Ascending aorta (tissue), 2 donors: ENCODE data around the gene CACNA1G. TPM values are rescaled to one million over a fixed set of nuclear protein-coding genes. Genes with fewer than 3 reads are reported as not detected.

ENCODE experiments used
- DNase-seq, 2 donors: peaks; one replicate each; pipeline ENCODE4 v3.0.0-alpha.2; 2019; ENCODE audit warnings: low spot score in 2 of 2
- H3K27ac ChIP-seq, 2 donors: fragments of 200-600 bp; sonication (generic); one replicate each; pipeline ENCODE4 v1.5.1; 2016 to 2017; ENCODE audit warnings: mild to moderate bottlenecking in 1 of 2
- H3K27me3 ChIP-seq: fragments of 200-600 bp; sonication (generic); one replicate; pipeline ENCODE4 v1.5.1; 2017
- H3K36me3 ChIP-seq, 2 donors: fragments of 200-600 bp; sonication (generic); one replicate each; pipeline ENCODE4 v1.5.1; 2016
- H3K4me1 ChIP-seq, 2 donors: fragments of 200-600 bp; sonication (generic); one replicate each; pipeline ENCODE4 v1.5.1; 2016 to 2017; ENCODE audit warnings: mild to moderate bottlenecking in 1 of 2
- H3K4me3 ChIP-seq, 2 donors: fragments of 200-600 bp; sonication (generic); one replicate each; pipeline ENCODE4 v1.5.1; 2016 to 2017; ENCODE audit warnings: mild to moderate bottlenecking in 1 of 2
- H3K9me3 ChIP-seq, 2 donors: fragments of 200-600 bp; sonication (generic); one replicate each; pipeline ENCODE4 v1.5.1; 2016
- intact Hi-C: fragments of 100-400 bp; cut with DNase I; formaldehyde crosslinking; loops from one replicate; pipeline ENCODE4 v1.15.1; 2023
- total RNA-seq: library from RNA; depleted of rRNA; stranded (reverse); fragments of >200 nt; gene quantifications from one replicate; pipeline ENCODE4 v1.1.0, GENCODE V29; 2016
- TF ChIP-seq, protein P1 (sequence below), 3 experiments: fragments of 200-600 bp in 2 of 3; fragments of 450-650 bp in 1 of 3; sonication (generic) in 2 of 3; IDR thresholded peaks; one replicate each; pipeline ENCODE4 v1.5.1; 2016 to 2019; ENCODE audit warnings: antibody characterized with exemption in 3 of 3, mild to moderate bottlenecking in 1 of 3, moderate library complexity in 1 of 3

Gene CACNA1G
- total RNA-seq, 1 donor from 2014 or later = 1.2 TPM

DNA sequence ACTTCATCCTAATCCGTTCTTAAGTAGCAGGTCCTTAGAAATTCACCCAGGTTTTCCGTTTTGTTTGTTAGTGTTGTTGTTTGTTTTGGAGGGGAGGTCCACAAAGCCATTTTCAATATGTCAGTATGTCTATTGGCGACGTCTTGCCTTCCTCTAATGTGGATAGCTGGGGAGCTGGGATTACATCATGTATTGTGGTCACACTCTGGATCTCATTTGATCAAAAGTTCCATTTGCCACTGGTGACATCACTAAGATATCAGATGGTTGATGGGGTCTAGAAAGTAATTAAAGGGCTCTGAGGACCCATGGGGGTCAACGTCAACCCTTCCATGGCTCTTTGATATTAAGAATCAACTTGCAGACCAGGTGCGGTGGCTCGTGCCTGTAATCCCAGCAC lies 30.7 kb upstream of the CACNA1G start:
- Histone ChIP-seq H3K4me3 (no peak overlapping the region), H3K4me1 (peaks cover 0 to 8% of the 10 kb centered on the region in 2 donors), H3K27me3 (peaks cover 11% of the 10 kb centered on the region), H3K36me3 (no peaks in the 10 kb centered on the region), H3K27ac (no peak overlapping the region), H3K9me3 (no peaks in the 10 kb centered on the region)
- TF ChIP-seq, protein P1, sequence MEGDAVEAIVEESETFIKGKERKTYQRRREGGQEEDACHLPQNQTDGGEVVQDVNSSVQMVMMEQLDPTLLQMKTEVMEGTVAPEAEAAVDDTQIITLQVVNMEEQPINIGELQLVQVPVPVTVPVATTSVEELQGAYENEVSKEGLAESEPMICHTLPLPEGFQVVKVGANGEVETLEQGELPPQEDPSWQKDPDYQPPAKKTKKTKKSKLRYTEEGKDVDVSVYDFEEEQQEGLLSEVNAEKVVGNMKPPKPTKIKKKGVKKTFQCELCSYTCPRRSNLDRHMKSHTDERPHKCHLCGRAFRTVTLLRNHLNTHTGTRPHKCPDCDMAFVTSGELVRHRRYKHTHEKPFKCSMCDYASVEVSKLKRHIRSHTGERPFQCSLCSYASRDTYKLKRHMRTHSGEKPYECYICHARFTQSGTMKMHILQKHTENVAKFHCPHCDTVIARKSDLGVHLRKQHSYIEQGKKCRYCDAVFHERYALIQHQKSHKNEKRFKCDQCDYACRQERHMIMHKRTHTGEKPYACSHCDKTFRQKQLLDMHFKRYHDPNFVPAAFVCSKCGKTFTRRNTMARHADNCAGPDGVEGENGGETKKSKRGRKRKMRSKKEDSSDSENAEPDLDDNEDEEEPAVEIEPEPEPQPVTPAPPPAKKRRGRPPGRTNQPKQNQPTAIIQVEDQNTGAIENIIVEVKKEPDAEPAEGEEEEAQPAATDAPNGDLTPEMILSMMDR (IDR thresholded peaks at IDR 0.05) = no peak
- no peak for DNase-seq
- intact Hi-C loops = no loop called here

DNA sequence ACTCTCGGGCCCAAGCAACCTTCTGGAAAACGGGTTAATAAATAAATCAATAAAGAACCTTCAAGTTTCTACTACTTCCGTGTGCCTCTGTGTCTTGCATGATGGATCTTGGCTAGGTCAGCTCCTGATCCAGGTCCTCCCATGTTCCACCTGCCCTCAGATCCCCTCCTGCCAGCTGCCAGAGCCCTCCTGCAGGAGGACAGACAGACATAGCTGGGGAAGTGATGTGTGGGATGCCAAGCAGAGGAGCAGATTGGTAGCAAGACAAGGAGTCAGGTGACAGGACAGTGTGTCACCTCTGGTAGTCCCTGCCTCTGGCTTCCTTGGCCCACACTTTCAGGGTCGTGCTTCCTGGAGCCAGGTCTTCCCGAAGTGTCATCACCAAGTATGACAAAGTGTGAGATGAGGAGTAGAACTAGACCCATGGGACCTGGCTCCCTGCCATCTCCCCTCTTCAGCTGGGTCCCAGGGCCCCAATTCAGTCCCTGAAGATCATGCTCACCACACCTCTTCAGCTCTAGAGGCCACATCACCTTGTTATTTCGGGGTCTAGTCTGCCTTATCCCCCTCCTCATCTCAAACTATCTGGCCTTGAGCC lies 29.0 kb upstream of the CACNA1G start:
- intact Hi-C loops = no loop called here
- no peaks in the 10 kb centered on the region for H3K36me3 ChIP-seq
- no peak for DNase-seq
- TF ChIP-seq, protein P1 (IDR thresholded peaks at IDR 0.05) = no peak
- no peak overlapping the region for H3K27ac ChIP-seq
- peaks cover 11% of the 10 kb centered on the region for H3K27me3 ChIP-seq
- H3K4me1 ChIP-seq = peaks cover 0 to 8% of the 10 kb centered on the region in 2 donors
- H3K4me3 ChIP-seq = no peak overlapping the region
- H3K9me3 ChIP-seq = no peaks in the 10 kb centered on the region

DNA sequence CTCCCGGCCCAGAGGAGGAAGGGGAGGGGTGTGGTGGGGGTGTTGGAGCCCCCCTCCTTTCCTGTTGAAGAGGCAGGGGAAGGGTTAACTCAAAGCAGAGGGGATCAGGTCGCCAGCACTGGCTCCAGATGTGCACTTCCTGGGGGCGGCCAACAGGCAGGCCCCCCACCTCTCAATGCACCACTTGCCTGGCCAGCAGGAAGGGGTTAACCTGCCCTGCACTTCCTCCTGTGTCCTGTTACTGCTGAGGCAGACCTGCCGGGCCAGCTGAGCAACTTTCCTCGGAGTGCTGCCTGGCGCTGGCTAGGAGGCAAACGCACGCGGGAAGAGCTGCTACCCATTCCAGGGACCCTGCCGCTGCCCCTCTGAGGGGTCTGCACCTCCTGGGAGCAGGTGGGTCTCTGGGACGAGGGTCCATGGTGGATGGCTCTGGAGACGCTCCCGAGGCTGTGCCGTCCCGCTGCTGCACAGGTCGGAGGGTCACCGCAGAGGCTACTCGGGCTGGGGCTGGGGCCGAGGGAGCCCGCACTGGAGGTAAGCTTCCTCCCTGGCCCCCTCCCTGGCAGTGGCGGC lies 28.0 kb upstream of the CACNA1G start, which contains the start of gene EPN3:
TSS of gene EPN3 (plus strand) at position 284 of the 573 bp plus-strand sequence. CDS start 3,822 bp downstream, outside the sequence.
- no peaks in the 10 kb centered on the region for H3K36me3 ChIP-seq
- H3K9me3 ChIP-seq = no peaks in the 10 kb centered on the region
- DNase-seq = no peak
- peaks cover 0 to 8% of the 10 kb centered on the region in 2 donors for H3K4me1 ChIP-seq
- TF ChIP-seq, protein P1 (IDR thresholded peaks at IDR 0.05) = no peak
- peaks cover 11% of the 10 kb centered on the region for H3K27me3 ChIP-seq
- peak within 1 kb of the TSS in 1 of 2 donors; percentile 39 for H3K4me3 ChIP-seq
- intact Hi-C loops = no loop called here
- no peak within 1 kb of the TSS for H3K27ac ChIP-seq

DNA sequence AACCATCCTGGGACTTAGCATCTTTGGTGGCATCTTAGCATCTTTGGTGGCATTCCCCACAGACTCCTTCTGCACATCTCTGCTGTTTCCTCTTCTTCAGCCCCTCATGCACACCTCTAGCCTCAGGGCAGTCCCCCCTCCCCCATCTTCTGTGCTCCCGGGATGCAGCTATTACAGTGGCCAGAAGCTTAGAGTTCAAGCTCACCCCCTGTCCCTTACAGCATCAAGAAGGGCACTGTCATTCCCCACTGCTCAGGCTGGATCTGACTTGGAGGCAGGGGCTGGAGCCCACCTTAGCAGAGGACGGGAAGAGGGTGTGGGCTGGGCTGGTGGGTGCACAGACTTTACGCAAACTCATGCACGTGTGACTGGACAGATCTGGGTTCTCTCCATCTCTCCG lies 27.3 kb upstream of the CACNA1G start:
- no peak overlapping the region for H3K4me3 ChIP-seq
- H3K4me1 ChIP-seq = peaks cover 0 to 8% of the 10 kb centered on the region in 2 donors
- no peaks in the 10 kb centered on the region for H3K9me3 ChIP-seq
- H3K27me3 ChIP-seq = peaks cover 11% of the 10 kb centered on the region
- no peak overlapping the region for H3K27ac ChIP-seq
- TF ChIP-seq, protein P1 (IDR thresholded peaks at IDR 0.05) = no peak
- no peak for DNase-seq
- intact Hi-C loops = no loop called here
- no peaks in the 10 kb centered on the region for H3K36me3 ChIP-seq

DNA sequence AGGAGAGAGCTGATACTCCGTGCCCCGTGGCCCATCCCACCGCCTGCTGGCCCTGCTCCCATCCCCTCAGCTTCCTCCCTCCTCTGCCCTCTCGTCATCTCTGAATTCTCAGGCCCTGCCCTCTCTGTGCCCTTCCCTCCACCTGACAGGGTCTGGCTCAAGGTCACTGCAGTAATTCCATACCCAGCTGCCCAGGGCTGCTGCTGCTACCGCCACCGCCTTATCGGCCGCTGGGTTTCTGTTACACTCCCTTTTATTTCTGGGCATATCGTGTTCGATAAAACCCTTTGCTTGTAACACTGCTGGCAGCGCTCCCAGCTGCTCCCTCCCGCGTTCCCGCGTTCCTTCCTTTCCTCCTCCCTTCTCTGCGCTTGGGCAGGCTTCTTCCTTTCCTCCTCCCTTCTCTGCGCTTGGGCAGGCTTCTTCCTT lies 26.8 kb upstream of the CACNA1G start:
- H3K27me3 ChIP-seq = peaks cover 11% of the 10 kb centered on the region
- intact Hi-C loops = no loop called here

More for the DNA sequence above, 26.8 kb upstream of the CACNA1G start:
- Histone ChIP-seq H3K4me1 (peaks cover 0 to 8% of the 10 kb centered on the region in 2 donors), H3K9me3 (no peaks in the 10 kb centered on the region), H3K4me3 (peak overlapping the region in 1 of 2 donors; percentile 39), H3K27ac (no peak overlapping the region), H3K36me3 (no peaks in the 10 kb centered on the region)
- DNase-seq = no peak
- TF ChIP-seq, protein P1 (IDR thresholded peaks at IDR 0.05) = no peak
